Measurements from ENCODE around the gene TMPRSS2.
A peak's percentile ranks its signal among the peaks of the same experiment; 100 is the strongest.

The TMPRSS2 gene

DNA sequence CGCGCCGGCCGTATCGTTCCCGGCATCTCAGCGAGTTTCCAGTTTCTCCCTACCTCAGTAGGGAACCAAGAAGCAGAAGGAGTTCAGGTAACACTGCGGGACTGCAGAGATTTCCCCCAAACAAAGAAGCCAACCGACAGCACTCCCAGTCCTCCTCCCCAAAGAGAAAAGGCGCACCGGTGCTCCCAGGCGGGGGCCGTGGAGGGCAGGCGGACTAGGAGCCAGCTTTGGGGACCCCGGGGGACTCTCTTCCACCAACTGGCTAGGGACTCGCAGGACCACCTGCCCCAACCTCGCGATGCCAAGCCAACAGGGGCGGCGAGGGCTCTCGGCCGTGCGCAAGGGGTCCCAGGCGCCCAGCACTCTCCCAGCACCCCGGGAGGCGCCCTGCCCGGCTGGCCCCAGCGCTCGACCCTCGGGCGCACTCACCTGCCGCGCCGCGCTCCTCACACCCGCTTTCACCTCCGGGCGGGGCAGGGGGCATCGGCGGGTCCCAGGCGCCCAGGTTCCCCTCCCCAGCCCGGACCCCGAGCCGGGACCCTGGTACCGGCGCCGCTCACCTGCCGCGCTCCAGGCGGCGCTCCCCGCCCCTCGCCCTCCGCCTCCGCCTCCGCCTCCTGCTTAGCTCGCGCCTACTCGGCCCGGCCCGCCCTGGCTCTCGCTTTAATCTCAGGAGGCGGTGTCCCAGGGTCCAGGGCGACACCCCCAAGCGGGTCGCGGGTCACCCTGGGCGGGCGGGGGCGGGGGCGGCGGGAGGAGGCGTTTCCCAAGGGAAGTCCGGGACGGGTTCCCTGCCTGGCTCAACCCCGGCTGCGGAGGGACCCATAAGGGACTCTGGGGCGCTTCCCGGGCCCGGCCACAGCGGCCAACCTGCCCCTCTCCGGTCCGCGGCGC, at the start of gene TMPRSS2:
TSS of gene TMPRSS2 (minus strand) at position 638 of the 894 bp plus-strand sequence. CDS start 10,025 bp downstream, outside the sequence.
- Histone ChIP-seq H3K9me3 (no peaks in the 10 kb centered on the region), H3K36me3 (no peaks in the 10 kb centered on the region), H3K27ac (no peak within 1 kb of the TSS), H3K4me3 (peak within 1 kb of the TSS; percentile 6 to 21), H3K27me3 (peaks cover 0 to 65% of the 10 kb centered on the region in 2 donors), H3K4me1 (peaks cover 0 to 25% (median 20%) of the 10 kb centered on the region in 4 donors)
- TF ChIP-seq, protein P1, sequence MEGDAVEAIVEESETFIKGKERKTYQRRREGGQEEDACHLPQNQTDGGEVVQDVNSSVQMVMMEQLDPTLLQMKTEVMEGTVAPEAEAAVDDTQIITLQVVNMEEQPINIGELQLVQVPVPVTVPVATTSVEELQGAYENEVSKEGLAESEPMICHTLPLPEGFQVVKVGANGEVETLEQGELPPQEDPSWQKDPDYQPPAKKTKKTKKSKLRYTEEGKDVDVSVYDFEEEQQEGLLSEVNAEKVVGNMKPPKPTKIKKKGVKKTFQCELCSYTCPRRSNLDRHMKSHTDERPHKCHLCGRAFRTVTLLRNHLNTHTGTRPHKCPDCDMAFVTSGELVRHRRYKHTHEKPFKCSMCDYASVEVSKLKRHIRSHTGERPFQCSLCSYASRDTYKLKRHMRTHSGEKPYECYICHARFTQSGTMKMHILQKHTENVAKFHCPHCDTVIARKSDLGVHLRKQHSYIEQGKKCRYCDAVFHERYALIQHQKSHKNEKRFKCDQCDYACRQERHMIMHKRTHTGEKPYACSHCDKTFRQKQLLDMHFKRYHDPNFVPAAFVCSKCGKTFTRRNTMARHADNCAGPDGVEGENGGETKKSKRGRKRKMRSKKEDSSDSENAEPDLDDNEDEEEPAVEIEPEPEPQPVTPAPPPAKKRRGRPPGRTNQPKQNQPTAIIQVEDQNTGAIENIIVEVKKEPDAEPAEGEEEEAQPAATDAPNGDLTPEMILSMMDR (IDR thresholded peaks at IDR 0.05), result no peak
- DNase-seq, result no peak
- intact Hi-C loops (cut with DNase I; ENCODE audit: low total_unique reads), result no loop called here

GRCh38 chr21:41555057-41555456, 47.1 kb upstream of the TMPRSS2 start:
- H3K27ac ChIP-seq, result no peak overlapping the region
- TF ChIP-seq, protein P1 (IDR thresholded peaks at IDR 0.05), result no peak
- no peaks in the 10 kb centered on the region for H3K9me3 ChIP-seq
- intact Hi-C loops (cut with DNase I; ENCODE audit: low total_unique reads), result no loop called here
- no peak overlapping the region for H3K4me3 ChIP-seq
- DNase-seq, result no peak
- no peaks in the 10 kb centered on the region for H3K36me3 ChIP-seq
- H3K4me1 ChIP-seq, result no peaks in the 10 kb centered on the region
- H3K27me3 ChIP-seq, result peaks cover 0 to 12% of the 10 kb centered on the region in 2 donors

DNA sequence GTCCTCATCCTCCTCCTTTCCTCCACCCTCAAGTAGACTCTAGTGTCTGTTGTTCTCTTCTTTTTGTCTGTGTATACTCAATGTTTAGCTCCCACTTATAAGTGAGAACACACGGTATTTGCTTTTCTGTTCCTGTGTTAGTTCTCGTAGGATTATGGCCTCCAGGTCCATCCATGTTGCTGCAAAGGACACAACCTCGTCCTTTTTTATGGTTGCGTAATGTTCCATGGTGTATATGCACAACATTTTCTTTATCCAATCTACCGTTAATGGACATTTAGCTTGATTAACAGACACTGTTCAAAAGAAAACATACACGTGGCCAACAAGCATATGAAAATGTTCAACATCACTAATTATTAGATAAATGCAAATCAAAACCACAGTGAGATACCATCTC, 44.3 kb upstream of the TMPRSS2 start:
- Histone ChIP-seq H3K36me3 (no peaks in the 10 kb centered on the region), H3K4me3 (no peak overlapping the region), H3K9me3 (no peaks in the 10 kb centered on the region), H3K27ac (no peak overlapping the region), H3K27me3 (peaks cover 0 to 22% of the 10 kb centered on the region in 2 donors), H3K4me1 (no peaks in the 10 kb centered on the region)
- no peak for DNase-seq
- intact Hi-C loops (cut with DNase I; ENCODE audit: low total_unique reads), result no loop called here
- TF ChIP-seq, protein P1 (IDR thresholded peaks at IDR 0.05), result no peak

DNA sequence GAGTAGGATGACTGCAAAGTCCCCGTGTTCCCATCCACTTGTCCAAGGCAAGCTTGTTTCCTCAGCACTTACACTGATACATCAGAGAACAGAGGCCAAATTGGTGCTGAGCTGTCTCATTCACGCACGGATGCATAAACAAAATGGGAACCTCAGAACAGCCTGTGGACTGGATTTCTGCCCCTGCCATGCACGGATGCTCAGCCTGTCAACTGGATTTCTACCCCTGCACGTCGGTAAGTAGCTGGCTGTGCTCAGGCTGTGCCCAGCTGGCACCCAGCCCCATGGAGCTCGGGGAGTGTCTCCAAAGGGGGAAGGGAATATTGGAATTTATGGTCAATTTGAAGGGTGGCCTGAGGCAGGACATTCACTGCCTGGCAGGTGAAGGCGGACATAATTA, 40.8 kb upstream of the TMPRSS2 start:
- Histone ChIP-seq H3K27me3 (peaks cover 0 to 17% of the 10 kb centered on the region in 2 donors), H3K4me1 (no peaks in the 10 kb centered on the region), H3K9me3 (no peaks in the 10 kb centered on the region), H3K36me3 (no peaks in the 10 kb centered on the region), H3K27ac (no peak overlapping the region), H3K4me3 (no peak overlapping the region)
- DNase-seq, result no peak
- TF ChIP-seq, protein P1 (IDR thresholded peaks at IDR 0.05), result no peak
- intact Hi-C loops (cut with DNase I; ENCODE audit: low total_unique reads), result no loop called here

- Histone ChIP-seq H3K36me3 (no peaks in the 10 kb centered on the region), H3K27ac (no peak overlapping the region), H3K9me3 (no peaks in the 10 kb centered on the region), H3K4me1 (no peaks in the 10 kb centered on the region), H3K27me3 (peaks cover 0 to 29% of the 10 kb centered on the region in 2 donors), H3K4me3 (no peak overlapping the region)
- intact Hi-C loops (cut with DNase I; ENCODE audit: low total_unique reads), result no loop called here
- TF ChIP-seq, protein P1 (IDR thresholded peaks at IDR 0.05), result no peak
- DNase-seq, result no peak
Observed at GRCh38 chr21:41547111-41547510, 39.2 kb upstream of the TMPRSS2 start.
